WTC11 (cell line): ENCODE results near the gene FNIP2. TPM values are rescaled to one million over a fixed set of nuclear protein-coding genes. Genes with fewer than 3 reads are reported as not detected.

Experiments
- ATAC-seq: fragments of 200-7000 bp; cut with Tn5 transposase; 2 replicates; pipeline ENCODE4 v1.10.0; 2021; ENCODE audit warnings: mild to moderate bottlenecking, moderate library complexity
- CTCF ChIA-PET: fragments of 300-600 bp; sonication (Branson Sonifier 250); formaldehyde crosslinking; loops from one replicate; lab custom pipeline; 2021; ENCODE audit warnings: antibody characterized with exemption; lab: Charles Lee
- POLR2A ChIA-PET: fragments of 350-600 bp; sonication (Branson Sonifier 250); formaldehyde crosslinking; loops from one replicate; lab custom pipeline; 2021; ENCODE audit warnings: antibody characterized with exemption; lab: Charles Lee
- DNase-seq: peaks from one replicate; pipeline ENCODE4 v3.0.0; 2021; ENCODE audit warnings: low spot score
- H3K27ac Mint-ChIP-seq: 2 replicates; pipeline ENCODE4 v1.8.0; 2021; ENCODE audit warnings: mixed read lengths
- H3K27me3 Mint-ChIP-seq: 2 replicates; pipeline ENCODE4 v1.8.0; 2021; ENCODE audit warnings: low read depth, mild to moderate bottlenecking, moderate library complexity, mixed read lengths
- H3K36me3 Mint-ChIP-seq: 2 replicates; pipeline ENCODE4 v1.8.0; 2021; ENCODE audit warnings: mixed read lengths
- H3K4me1 Mint-ChIP-seq: 2 replicates; pipeline ENCODE4 v1.8.0; 2022; ENCODE audit warnings: mixed read lengths
- H3K4me3 Mint-ChIP-seq: 2 replicates; pipeline ENCODE4 v1.8.0; 2021; ENCODE audit warnings: mild to moderate bottlenecking, moderate library complexity, mixed read lengths
- H3K9me3 Mint-ChIP-seq: 2 replicates; pipeline ENCODE4 v1.8.0; 2021; ENCODE audit warnings: mixed read lengths
- CREB1 ChIP-seq: sonication (generic); formaldehyde crosslinking; IDR thresholded peaks from 2 replicates; pipeline ENCODE4 v1.8.0; 2023; ENCODE audit warnings: mild to moderate bottlenecking, missing genetic modification reagents
- FOXK1 ChIP-seq: sonication (generic); formaldehyde crosslinking; IDR thresholded peaks from 2 replicates; pipeline ENCODE4 v1.8.0; 2022; ENCODE audit warnings: mild to moderate bottlenecking, moderate library complexity, missing genetic modification reagents
- GRHL2 ChIP-seq: fragments of 250-450 bp; sonication (Bioruptor Pico); IDR thresholded peaks from 2 replicates; pipeline ENCODE4 v1.8.0; 2022; ENCODE audit warnings: mild to moderate bottlenecking, moderate library complexity; ENCODE audit not compliant: insufficient replicate concordance, severe bottlenecking
- HMGXB4 ChIP-seq: sonication (generic); formaldehyde crosslinking; IDR thresholded peaks from 2 replicates; pipeline ENCODE4 v1.8.1; 2023; ENCODE audit warnings: mild to moderate bottlenecking, moderate library complexity, missing genetic modification reagents
- MYBL2 ChIP-seq: sonication (generic); formaldehyde crosslinking; IDR thresholded peaks from 2 replicates; pipeline ENCODE4 v1.8.1; 2023; ENCODE audit warnings: mild to moderate bottlenecking, moderate library complexity, missing genetic modification reagents
- NR2C2 ChIP-seq: sonication (generic); formaldehyde crosslinking; IDR thresholded peaks from 2 replicates; pipeline ENCODE4 v1.8.0; 2022; ENCODE audit warnings: mild to moderate bottlenecking, missing genetic modification reagents
- NR3C1 ChIP-seq: sonication (generic); formaldehyde crosslinking; conservative IDR thresholded peaks from 2 replicates; pipeline ENCODE4 v1.8.1; 2023; ENCODE audit warnings: low read depth, mild to moderate bottlenecking, missing genetic modification reagents
- TEAD1 ChIP-seq: sonication (generic); formaldehyde crosslinking; IDR thresholded peaks from 2 replicates; pipeline ENCODE4 v1.8.0; 2022; ENCODE audit warnings: mild to moderate bottlenecking, missing genetic modification reagents
- USF1 ChIP-seq: sonication (generic); formaldehyde crosslinking; IDR thresholded peaks from 2 replicates; pipeline ENCODE4 v1.8.0; 2022; ENCODE audit warnings: mild to moderate bottlenecking, missing genetic modification reagents
- USF2 ChIP-seq: sonication (generic); formaldehyde crosslinking; IDR thresholded peaks from 2 replicates; pipeline ENCODE4 v1.8.1; 2023; ENCODE audit warnings: mild to moderate bottlenecking, missing genetic modification reagents, moderate library complexity
- ZMAT4 ChIP-seq: fragments of 250-450 bp; sonication (Bioruptor Pico); IDR thresholded peaks from 2 replicates; pipeline ENCODE4 v1.9.0; 2021; ENCODE audit warnings: mild to moderate bottlenecking
- ZNF138 ChIP-seq: sonication (generic); formaldehyde crosslinking; conservative IDR thresholded peaks from 2 replicates; pipeline ENCODE4 v1.8.1; 2022; ENCODE audit warnings: mild to moderate bottlenecking, moderate library complexity, missing genetic modification reagents
- total RNA-seq: library from RNA; stranded (reverse); gene quantifications from 3 replicates; pipeline ENCODE4 v1.2.3, GENCODE V29; 2021
- TF ChIP-seq, protein P1 (sequence below): sonication (generic); formaldehyde crosslinking; IDR thresholded peaks from 2 replicates; pipeline ENCODE4 v1.8.0; 2022; ENCODE audit warnings: missing genetic modification reagents

Gene FNIP2
- total RNA-seq, 1 experiment from 2014 or later, result 8.6 TPM

DNA sequence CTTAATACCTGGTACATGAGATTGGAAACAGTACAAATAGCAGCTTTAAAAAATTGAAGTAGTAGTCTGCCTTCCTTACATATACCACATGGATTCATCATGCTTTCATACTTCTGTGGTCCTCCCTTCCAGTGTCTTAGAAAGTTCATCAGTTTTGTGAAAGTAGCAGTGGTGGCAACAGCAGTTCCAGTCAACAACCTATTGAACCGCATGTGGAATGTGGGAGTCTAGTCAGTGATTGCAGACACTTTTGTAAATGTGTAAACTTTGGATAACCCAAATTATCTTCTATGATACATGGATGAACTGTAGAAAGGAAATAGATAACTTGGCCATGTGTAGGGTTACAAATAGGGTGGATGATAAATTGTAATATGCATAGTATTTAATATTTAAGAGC lies 34.1 kb downstream of the FNIP2 start (continued):
- TF ChIP-seq, protein P1, sequence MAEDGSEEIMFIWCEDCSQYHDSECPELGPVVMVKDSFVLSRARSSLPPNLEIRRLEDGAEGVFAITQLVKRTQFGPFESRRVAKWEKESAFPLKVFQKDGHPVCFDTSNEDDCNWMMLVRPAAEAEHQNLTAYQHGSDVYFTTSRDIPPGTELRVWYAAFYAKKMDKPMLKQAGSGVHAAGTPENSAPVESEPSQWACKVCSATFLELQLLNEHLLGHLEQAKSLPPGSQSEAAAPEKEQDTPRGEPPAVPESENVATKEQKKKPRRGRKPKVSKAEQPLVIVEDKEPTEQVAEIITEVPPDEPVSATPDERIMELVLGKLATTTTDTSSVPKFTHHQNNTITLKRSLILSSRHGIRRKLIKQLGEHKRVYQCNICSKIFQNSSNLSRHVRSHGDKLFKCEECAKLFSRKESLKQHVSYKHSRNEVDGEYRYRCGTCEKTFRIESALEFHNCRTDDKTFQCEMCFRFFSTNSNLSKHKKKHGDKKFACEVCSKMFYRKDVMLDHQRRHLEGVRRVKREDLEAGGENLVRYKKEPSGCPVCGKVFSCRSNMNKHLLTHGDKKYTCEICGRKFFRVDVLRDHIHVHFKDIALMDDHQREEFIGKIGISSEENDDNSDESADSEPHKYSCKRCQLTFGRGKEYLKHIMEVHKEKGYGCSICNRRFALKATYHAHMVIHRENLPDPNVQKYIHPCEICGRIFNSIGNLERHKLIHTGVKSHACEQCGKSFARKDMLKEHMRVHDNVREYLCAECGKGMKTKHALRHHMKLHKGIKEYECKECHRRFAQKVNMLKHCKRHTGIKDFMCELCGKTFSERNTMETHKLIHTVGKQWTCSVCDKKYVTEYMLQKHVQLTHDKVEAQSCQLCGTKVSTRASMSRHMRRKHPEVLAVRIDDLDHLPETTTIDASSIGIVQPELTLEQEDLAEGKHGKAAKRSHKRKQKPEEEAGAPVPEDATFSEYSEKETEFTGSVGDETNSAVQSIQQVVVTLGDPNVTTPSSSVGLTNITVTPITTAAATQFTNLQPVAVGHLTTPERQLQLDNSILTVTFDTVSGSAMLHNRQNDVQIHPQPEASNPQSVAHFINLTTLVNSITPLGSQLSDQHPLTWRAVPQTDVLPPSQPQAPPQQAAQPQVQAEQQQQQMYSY (CRISPR knock-in tag), result no peak
- no peak for TF ChIP-seq ZMAT4 (CRISPR knock-in tag)
- TF ChIP-seq, all 79 proteins: peak for 0

DNA sequence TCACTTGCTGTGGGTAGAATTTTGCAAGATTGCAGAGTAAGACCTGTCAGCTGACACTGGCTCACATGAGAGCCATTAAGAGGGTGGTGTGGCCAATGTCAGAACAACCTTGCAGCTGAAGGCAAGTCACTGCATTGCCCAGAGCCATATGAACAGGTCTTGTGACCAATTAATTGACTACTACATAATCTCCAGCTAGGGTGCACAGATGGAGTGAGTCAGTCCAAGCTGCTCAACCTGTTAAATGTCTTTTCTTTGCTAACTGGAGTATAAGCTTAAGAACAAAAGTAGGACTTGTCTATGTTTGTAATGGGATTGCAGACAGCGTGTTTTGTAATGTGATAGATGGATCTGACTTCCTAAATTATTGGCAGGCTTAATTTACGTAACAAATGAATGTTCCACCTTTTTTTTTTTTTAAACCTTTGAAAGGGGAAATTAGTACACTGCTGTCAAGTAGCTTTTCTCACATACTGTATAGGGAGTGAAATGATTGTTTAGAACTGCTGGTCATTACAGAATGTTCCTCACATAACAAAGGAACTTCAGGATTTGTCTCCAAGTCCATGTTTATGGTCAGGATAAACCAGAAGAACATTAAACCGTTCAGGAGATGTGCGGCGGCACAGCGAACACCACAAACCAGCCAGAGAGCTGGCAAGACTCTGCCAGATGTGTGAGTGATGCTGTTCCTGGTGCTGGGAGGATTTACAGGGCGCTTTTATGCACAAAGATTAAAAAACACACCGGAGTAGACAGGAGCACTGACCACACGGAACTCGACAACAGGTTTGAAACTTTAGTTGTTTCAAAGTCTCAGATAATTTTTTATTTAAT lies 37.0 kb downstream of the FNIP2 start:
- Mint-ChIP-seq H3K27ac (peak overlapping the region; percentile 63; the same call in 1 of the 2 replicates), H3K27me3 (no peaks in the 10 kb centered on the region), H3K4me1 (peaks cover 19% of the 10 kb centered on the region), H3K36me3 (no peaks in the 10 kb centered on the region), H3K9me3 (no peaks in the 10 kb centered on the region), H3K4me3 (no peak overlapping the region)
- DNase-seq, result no peak
- CTCF ChIA-PET, result no interaction called here
- POLR2A ChIA-PET, result interaction anchor here (0.7 kb wide), 1 partner anchor 86 kb away, joined by 3 read pairs; no protein-coding TSS in a partner anchor
- ATAC-seq, result peak; percentile 32; the same call in 1 of the 2 replicates
- TF ChIP-seq USF1 (CRISPR knock-in tag), result peak; percentile 48; the same call in 1 of the 2 replicates
- peak; percentile 39; the same call in 1 of the 2 replicates for TF ChIP-seq USF2
- no peak for TF ChIP-seq TEAD1 (CRISPR knock-in tag)

GRCh38 chr4:158807691-158808090 lies 38.9 kb downstream of the FNIP2 start:
- ChIA-PET POLR2A (interaction anchor here (0.9 kb wide), 1 partner anchor 430 kb away, joined by 4 read pairs; no protein-coding TSS in a partner anchor), CTCF (no interaction called here)
- no peak for DNase-seq
- no peaks in the 10 kb centered on the region for H3K36me3 Mint-ChIP-seq
- H3K4me1 Mint-ChIP-seq, result peaks cover 19% of the 10 kb centered on the region
- no peak overlapping the region for H3K27ac Mint-ChIP-seq
- no peaks in the 10 kb centered on the region for H3K27me3 Mint-ChIP-seq
- ATAC-seq, result no peak
- no peaks in the 10 kb centered on the region for H3K9me3 Mint-ChIP-seq
- H3K4me3 Mint-ChIP-seq, result no peak overlapping the region
- TF ChIP-seq ZNF138 (CRISPR knock-in tag), result no peak
- TF ChIP-seq, protein P1 (CRISPR knock-in tag), result no peak
- no peak for TF ChIP-seq HMGXB4
- no peak for TF ChIP-seq GRHL2 (CRISPR knock-in tag)
- TF ChIP-seq NR3C1 (CRISPR knock-in tag), result no peak
- no peak for TF ChIP-seq MYBL2 (CRISPR knock-in tag)
- no peak for TF ChIP-seq FOXK1 (CRISPR knock-in tag)
- TF ChIP-seq NR2C2, result no peak
- TF ChIP-seq CREB1 (CRISPR knock-in tag), result no peak
